GM19023 (cell line): ENCODE results near the gene HLA-DPB1.

Source experiments
- ATAC-seq: cut with Tn5 transposase; IDR thresholded peaks from one replicate; pipeline ENCODE4 v1.9.1; 2021; ENCODE audit warnings: mild to moderate bottlenecking, moderate library complexity; ENCODE audit not compliant: unreplicated experiment

HLA-DPB1 gene

GRCh38 chr6:33128318-33128717 lies 52.5 kb downstream of the HLA-DPB1 start:
- no peak for ATAC-seq

GRCh38 chr6:33132081-33132524 lies 56.3 kb downstream of the HLA-DPB1 start:
- ATAC-seq: no peak

GRCh38 chr6:33136310-33136900 lies 60.6 kb downstream of the HLA-DPB1 start:
- ATAC-seq: no peak
